Measurements from ENCODE around the gene TLE3. TPM values are rescaled to one million over a fixed set of nuclear protein-coding genes. Genes with fewer than 3 reads are reported as not detected.

Gene TLE3
- polyA plus RNA-seq, 1 of the 3 experiments (the other 2 are of a cell fraction), result 14.7 TPM

GRCh38 chr15:70017025-70017424 is 80.7 kb downstream of the TLE3 start:
- 81% methylated on average over 4 of the region's 4 CpGs for WGBS (ENCODE audit: low lambda C conversion rate)

GRCh38 chr15:70016511-70016994 is 81.2 kb downstream of the TLE3 start:
- peaks cover 46% of the 10 kb centered on the region; the same call in 1 of the 2 replicates for H3K27me3 ChIP-seq (ENCODE audit: insufficient read depth)
- H3K4me1 ChIP-seq (ENCODE audit: control insufficient read depth in 1 of 2, insufficient read depth in 2 of 2, low read depth in 1 of 2, low read length in 1 of 2), result no peaks in the 10 kb centered on the region
- no peak overlapping the region for H3K9ac ChIP-seq
- 68% methylated on average over 5 of the region's 6 CpGs for WGBS (ENCODE audit: low lambda C conversion rate)
- no peaks in the 10 kb centered on the region for H3K9me3 ChIP-seq
- H2AFZ ChIP-seq (ENCODE audit: low read depth), result no peak overlapping the region
- no peaks in the 10 kb centered on the region for H3K9me2 ChIP-seq
- H3K4me2 ChIP-seq, result no peak overlapping the region
- H3K27ac ChIP-seq (ENCODE audit: low read depth in 2 of 2, low read length in 1 of 2), result no peak overlapping the region
- no peaks in the 10 kb centered on the region for H3K79me2 ChIP-seq (ENCODE audit: insufficient read depth)
- TF ChIP-seq NFIC (IDR thresholded peaks at IDR 0.05; ENCODE audit: borderline replicate concordance), result no peak
- no peak for TF ChIP-seq SMC3 (IDR thresholded peaks at IDR 0.05; ENCODE audit: low read depth, low read length)
- TF ChIP-seq RFX5 (IDR thresholded peaks at IDR 0.05; ENCODE audit: low read length), result no peak
- TF ChIP-seq FOXM1 (IDR thresholded peaks at IDR 0.05; ENCODE audit: low read depth), result no peak
- no peak for TF ChIP-seq ELF1 (IDR thresholded peaks at IDR 0.05)
- TF ChIP-seq USF2 (IDR thresholded peaks at IDR 0.05; ENCODE audit: borderline replicate concordance, low read depth, low read length), result no peak
- TF ChIP-seq TAF1 (IDR thresholded peaks at IDR 0.05; ENCODE audit: borderline replicate concordance, low read depth, low read length), result no peak
- H4K20me1 ChIP-seq (ENCODE audit: insufficient read depth), result no peaks in the 10 kb centered on the region
- H3K36me3 ChIP-seq (replicated peaks in 1 of 2; ENCODE audit: control insufficient read depth in 1 of 2, insufficient read depth in 2 of 2, low read length in 1 of 2), result no peaks in the 10 kb centered on the region
- ChIA-PET POLR2A (no interaction called here), CTCF (no interaction called here)
- H3F3A ChIP-seq (replicated peaks; ENCODE audit: insufficient read depth), result no peaks in the 10 kb centered on the region
- DNase-seq, result no peak
- H3K4me3 ChIP-seq (ENCODE audit: low read depth in 2 of 2, low read length in 1 of 2), result no peak overlapping the region

More at GRCh38 chr15:70017025-70017424, 80.7 kb downstream of the TLE3 start:
- ChIA-PET POLR2A (no interaction called here), CTCF (interaction anchor here (0.6 to 1.0 kb wide), 2 partner anchors 9 to 13 kb away, joined by 3 read pairs; no protein-coding TSS in a partner anchor)
- no peaks in the 10 kb centered on the region for H3F3A ChIP-seq (replicated peaks; ENCODE audit: insufficient read depth)
- H2AFZ ChIP-seq (ENCODE audit: low read depth), result no peak overlapping the region
- H3K4me1 ChIP-seq (ENCODE audit: control insufficient read depth in 1 of 2, insufficient read depth in 2 of 2, low read depth in 1 of 2, low read length in 1 of 2), result no peaks in the 10 kb centered on the region
- TF ChIP-seq EP300 (IDR thresholded peaks at IDR 0.05; ENCODE audit: borderline replicate concordance in 1 of 2, low read depth in 1 of 2, low read length in 1 of 2), result no peak
- DNase-seq, result no peak
- no peaks in the 10 kb centered on the region for H3K79me2 ChIP-seq (ENCODE audit: insufficient read depth)
- no peaks in the 10 kb centered on the region for H3K9me3 ChIP-seq
- no peak overlapping the region for H3K27ac ChIP-seq (ENCODE audit: low read depth in 2 of 2, low read length in 1 of 2)
- no peaks in the 10 kb centered on the region for H3K36me3 ChIP-seq (replicated peaks in 1 of 2; ENCODE audit: control insufficient read depth in 1 of 2, insufficient read depth in 2 of 2, low read length in 1 of 2)
- H3K27me3 ChIP-seq (ENCODE audit: insufficient read depth), result peaks cover 43% of the 10 kb centered on the region; the same call in 1 of the 2 replicates
- no peak overlapping the region for H3K9ac ChIP-seq
- no peaks in the 10 kb centered on the region for H4K20me1 ChIP-seq (ENCODE audit: insufficient read depth)
- no peak overlapping the region for H3K4me3 ChIP-seq (ENCODE audit: low read depth in 2 of 2, low read length in 1 of 2)
- no peaks in the 10 kb centered on the region for H3K9me2 ChIP-seq
- H3K4me2 ChIP-seq, result no peak overlapping the region

GRCh38 chr15:70014860-70015490 is 82.7 kb downstream of the TLE3 start:
- Histone ChIP-seq H3K9me2 (no peaks in the 10 kb centered on the region), H2AFZ (ENCODE audit: low read depth) (no peak overlapping the region), H3F3A (replicated peaks; ENCODE audit: insufficient read depth) (no peaks in the 10 kb centered on the region), H3K27ac (ENCODE audit: low read depth in 2 of 2, low read length in 1 of 2) (no peak overlapping the region), H3K36me3 (replicated peaks in 1 of 2; ENCODE audit: control insufficient read depth in 1 of 2, insufficient read depth in 2 of 2, low read length in 1 of 2) (no peaks in the 10 kb centered on the region), H3K9me3 (no peaks in the 10 kb centered on the region), H3K79me2 (ENCODE audit: insufficient read depth) (no peaks in the 10 kb centered on the region), H3K27me3 (ENCODE audit: insufficient read depth) (peaks cover 46% of the 10 kb centered on the region; the same call in 1 of the 2 replicates), H3K4me2 (no peak overlapping the region), H4K20me1 (ENCODE audit: insufficient read depth) (no peaks in the 10 kb centered on the region), H3K4me3 (ENCODE audit: low read depth in 2 of 2, low read length in 1 of 2) (no peak overlapping the region), H3K9ac (no peak overlapping the region), H3K4me1 (ENCODE audit: control insufficient read depth in 1 of 2, insufficient read depth in 2 of 2, low read depth in 1 of 2, low read length in 1 of 2) (no peaks in the 10 kb centered on the region; a peak in 1 of 4 replicates)
- TF ChIP-seq MXI1 (IDR thresholded peaks at IDR 0.05; ENCODE audit: low read depth, low read length) (no peak), EP300 (IDR thresholded peaks at IDR 0.05; ENCODE audit: borderline replicate concordance in 1 of 2, low read depth in 1 of 2, low read length in 1 of 2) (no peak), CTCF (IDR thresholded peaks at IDR 0.05) (no peak), EZH2phosphoT487 (IDR thresholded peaks at IDR 0.05; ENCODE audit: borderline replicate concordance, low read depth) (no peak), FOSL2 (IDR thresholded peaks at IDR 0.05; ENCODE audit: borderline replicate concordance, low read depth) (no peak), YY1 (IDR thresholded peaks at IDR 0.05; ENCODE audit: low read depth) (no peak), JUND (IDR thresholded peaks at IDR 0.05) (no peak), FOXJ3 (CRISPR knock-in tag; IDR thresholded peaks at IDR 0.05) (no peak), TAF1 (IDR thresholded peaks at IDR 0.05; ENCODE audit: borderline replicate concordance, low read depth, low read length) (no peak), FOXM1 (IDR thresholded peaks at IDR 0.05; ENCODE audit: low read depth) (no peak), GATA2 (CRISPR knock-in tag; IDR thresholded peaks at IDR 0.05) (no peak), RAD21 (IDR thresholded peaks at IDR 0.05; ENCODE audit: low read length) (no peak), SIN3A (IDR thresholded peaks at IDR 0.05; ENCODE audit: borderline replicate concordance, low read depth, low read length) (no peak), RCOR1 (IDR thresholded peaks at IDR 0.05; ENCODE audit: low read length) (no peak), MEF2A (IDR thresholded peaks at IDR 0.05; ENCODE audit: borderline replicate concordance, low read depth) (no peak), CHD2 (IDR thresholded peaks at IDR 0.05; ENCODE audit: low read length, partially characterized antibody) (no peak)
- ChIA-PET CTCF (no interaction called here), POLR2A (no interaction called here)
- WGBS (ENCODE audit: low lambda C conversion rate), result 74% methylated on average over 7 of the region's 9 CpGs
- no peak for DNase-seq
